GM15510 (cell line): ENCODE measurements around the gene RPL13A.

ENCODE experiments used
- POLR2A ChIP-seq: IDR thresholded peaks from 3 replicates; pipeline ENCODE4 v1.6.1; 2011; ENCODE audit warnings: borderline replicate concordance; ENCODE audit not compliant: insufficient read length; ENCODE audit errors: extremely low read depth

RPL13A gene

GRCh38 chr19:49507803-49508494 is 20.5 kb downstream of the RPL13A start:
- TF ChIP-seq POLR2A: no peak

- no peak for TF ChIP-seq POLR2A
Measured at GRCh38 chr19:49512970-49513745, 25.8 kb downstream of the RPL13A start.

- TF ChIP-seq POLR2A: no peak
Measured at GRCh38 chr19:49513746-49514118, 26.3 kb downstream of the RPL13A start.

GRCh38 chr19:49514151-49514550 is 26.7 kb downstream of the RPL13A start:
- no peak for TF ChIP-seq POLR2A

- TF ChIP-seq POLR2A: no peak
Measured at GRCh38 chr19:49515767-49516166, 28.4 kb downstream of the RPL13A start.

- no peak for TF ChIP-seq POLR2A
Measured at GRCh38 chr19:49518033-49518432, 30.6 kb downstream of the RPL13A start.

GRCh38 chr19:49520705-49521319 is 33.4 kb downstream of the RPL13A start:
- TF ChIP-seq POLR2A: no peak

- TF ChIP-seq POLR2A: no peak
Measured at GRCh38 chr19:49524812-49525455, 37.5 kb downstream of the RPL13A start.

- no peak for TF ChIP-seq POLR2A
Measured at GRCh38 chr19:49528211-49528771, 40.9 kb downstream of the RPL13A start.

GRCh38 chr19:49530708-49531107 is 43.3 kb downstream of the RPL13A start:
- no peak for TF ChIP-seq POLR2A

- no peak for TF ChIP-seq POLR2A
Measured at GRCh38 chr19:49533551-49534488, 46.4 kb downstream of the RPL13A start.

- TF ChIP-seq POLR2A: no peak
Measured at GRCh38 chr19:49534632-49535385, 47.4 kb downstream of the RPL13A start.

GRCh38 chr19:49536921-49537462 is 49.6 kb downstream of the RPL13A start:
- no peak for TF ChIP-seq POLR2A
